NCI-H1436 (cell line): ENCODE results near the gene DUS1L.

Experiments
- DNase-seq: peaks from one replicate; lab custom pipeline; 2025; lab: John Stamatoyannopoulos, UW

Gene DUS1L

GRCh38 chr17:82087961-82088837, 22.6 kb upstream of the DUS1L start:
- DNase-seq = no peak

- no peak for DNase-seq
Measured at GRCh38 chr17:82086941-82087906, 21.6 kb upstream of the DUS1L start.

GRCh38 chr17:82085931-82086764, 20.5 kb upstream of the DUS1L start:
- no peak for DNase-seq

GRCh38 chr17:82085031-82085861, 19.6 kb upstream of the DUS1L start:
- no peak for DNase-seq

- DNase-seq = no peak
Measured at GRCh38 chr17:82084373-82085030, 18.9 kb upstream of the DUS1L start.

GRCh38 chr17:82083533-82084359, 18.1 kb upstream of the DUS1L start:
- DNase-seq = no peak

GRCh38 chr17:82083009-82083408, 17.4 kb upstream of the DUS1L start:
- no peak for DNase-seq

GRCh38 chr17:82082456-82082855, 16.9 kb upstream of the DUS1L start:
- DNase-seq = no peak

- DNase-seq = no peak
Measured at GRCh38 chr17:82081966-82082365, 16.4 kb upstream of the DUS1L start.

- no peak for DNase-seq
Measured at GRCh38 chr17:82081546-82081945, 15.9 kb upstream of the DUS1L start.

GRCh38 chr17:82080789-82081464, 15.3 kb upstream of the DUS1L start:
- DNase-seq = no peak

- no peak for DNase-seq
Measured at GRCh38 chr17:82080048-82080788, 14.6 kb upstream of the DUS1L start.

- DNase-seq = no peak
Measured at GRCh38 chr17:82079001-82079677, 13.5 kb upstream of the DUS1L start.

GRCh38 chr17:82078433-82078832, 12.8 kb upstream of the DUS1L start:
- DNase-seq = no peak

GRCh38 chr17:82077617-82078358, 12.2 kb upstream of the DUS1L start:
- DNase-seq = no peak

- DNase-seq = no peak
Measured at GRCh38 chr17:82076785-82077591, 11.4 kb upstream of the DUS1L start.
